GM12891 (cell line): Measurements from ENCODE around the gene ABCB8.

ENCODE experiments used
- POLR2A ChIP-seq: IDR thresholded peaks from 2 replicates; pipeline ENCODE4 v1.6.1; 2011; ENCODE audit warnings: low read depth, low read length, control low read depth
- POLR2AphosphoS5 ChIP-seq: IDR thresholded peaks from 2 replicates; pipeline ENCODE4 v1.6.1; 2011; ENCODE audit warnings: low read depth, low read length, control low read depth

DNA sequence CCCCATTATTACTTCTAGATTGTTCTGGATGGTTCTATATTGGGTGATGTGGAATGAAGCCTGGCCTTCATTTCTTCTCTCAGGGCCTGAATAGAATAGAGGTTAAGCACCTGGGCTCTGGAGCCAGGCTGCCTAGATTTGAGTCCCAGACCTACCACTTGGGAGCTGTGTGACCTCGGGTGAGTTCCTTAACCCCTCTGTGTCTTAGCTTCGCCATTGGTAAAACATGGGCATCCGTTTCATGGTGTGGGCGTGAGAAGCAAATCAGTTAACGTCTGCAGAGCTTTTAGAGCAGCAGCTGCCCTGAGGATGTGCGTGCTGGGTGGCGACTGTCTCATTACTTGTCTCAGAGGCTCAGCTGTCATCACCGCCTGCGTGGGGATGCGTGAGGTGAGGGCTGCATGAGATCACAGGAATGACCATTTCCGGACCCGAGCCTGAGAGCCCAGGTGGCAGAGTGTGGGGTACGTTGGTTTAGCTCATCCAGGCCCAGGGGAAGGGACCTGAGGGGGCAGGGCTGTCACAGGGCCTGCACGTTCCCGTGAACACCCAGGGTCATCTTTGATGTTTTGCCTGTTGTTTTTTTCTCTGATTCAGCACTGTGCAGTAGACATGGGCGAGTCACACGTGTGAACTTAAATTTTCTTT, 67.7 kb downstream of the ABCB8 start:
- TF ChIP-seq POLR2AphosphoS5 (no peak), POLR2A (no peak)
